ENCODE measurements around the gene RUBCN. TPM values are rescaled to one million over a fixed set of nuclear protein-coding genes. Genes with fewer than 3 reads are reported as not detected.
"Not testable (repeated sequence)": the region's sequence is repeated elsewhere in the genome, so short reads cannot be mapped to it uniquely, and the experiment has no call there.

RUBCN gene
- total RNA-seq, 4 donors from 2014 or later = 29.1 to 50.2 (median 40.7) TPM

DNA sequence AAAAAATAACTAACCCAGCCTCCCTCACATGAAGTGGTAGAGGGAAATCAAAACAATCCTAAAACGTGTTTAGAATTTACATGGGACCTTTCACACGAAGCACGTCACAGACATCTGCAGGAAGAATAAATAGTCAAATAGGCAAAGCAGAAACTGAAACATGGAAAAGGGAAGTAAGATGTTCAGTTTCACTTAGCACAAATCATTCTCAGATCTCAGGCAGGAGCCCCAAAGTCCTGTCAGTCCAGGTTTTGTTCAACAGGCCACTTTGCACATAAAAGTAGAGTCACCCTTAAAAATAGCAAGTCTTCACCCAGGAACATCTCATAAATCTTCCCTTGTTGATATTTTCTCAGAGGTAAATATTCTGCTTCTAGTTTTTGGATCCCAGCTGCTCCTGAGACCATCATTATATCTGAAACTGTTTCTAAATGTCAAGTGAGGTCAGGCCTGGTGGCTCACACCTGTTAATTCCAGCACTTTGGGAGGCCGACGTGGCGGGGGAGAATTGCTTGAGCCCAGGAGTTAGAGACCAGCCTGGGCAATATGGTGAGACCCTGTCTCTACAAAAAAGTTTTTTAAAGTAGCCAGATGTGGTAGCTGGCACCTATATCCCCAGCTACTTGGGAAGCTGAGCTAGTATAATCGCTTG lies 1.9 kb downstream of the RUBCN start:
- no peak overlapping the region for H3K4me3 ChIP-seq (ENCODE audit: low read depth, poor library complexity, severe bottlenecking)
- TF ChIP-seq POLR2A (IDR thresholded peaks at IDR 0.05) = no peak
- TF ChIP-seq, protein P1, sequence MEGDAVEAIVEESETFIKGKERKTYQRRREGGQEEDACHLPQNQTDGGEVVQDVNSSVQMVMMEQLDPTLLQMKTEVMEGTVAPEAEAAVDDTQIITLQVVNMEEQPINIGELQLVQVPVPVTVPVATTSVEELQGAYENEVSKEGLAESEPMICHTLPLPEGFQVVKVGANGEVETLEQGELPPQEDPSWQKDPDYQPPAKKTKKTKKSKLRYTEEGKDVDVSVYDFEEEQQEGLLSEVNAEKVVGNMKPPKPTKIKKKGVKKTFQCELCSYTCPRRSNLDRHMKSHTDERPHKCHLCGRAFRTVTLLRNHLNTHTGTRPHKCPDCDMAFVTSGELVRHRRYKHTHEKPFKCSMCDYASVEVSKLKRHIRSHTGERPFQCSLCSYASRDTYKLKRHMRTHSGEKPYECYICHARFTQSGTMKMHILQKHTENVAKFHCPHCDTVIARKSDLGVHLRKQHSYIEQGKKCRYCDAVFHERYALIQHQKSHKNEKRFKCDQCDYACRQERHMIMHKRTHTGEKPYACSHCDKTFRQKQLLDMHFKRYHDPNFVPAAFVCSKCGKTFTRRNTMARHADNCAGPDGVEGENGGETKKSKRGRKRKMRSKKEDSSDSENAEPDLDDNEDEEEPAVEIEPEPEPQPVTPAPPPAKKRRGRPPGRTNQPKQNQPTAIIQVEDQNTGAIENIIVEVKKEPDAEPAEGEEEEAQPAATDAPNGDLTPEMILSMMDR (IDR thresholded peaks at IDR 0.05) = no peak
- no peak for DNase-seq (ENCODE audit: low spot score in 2 of 2)
- WGBS, 2 donors = 85 to 87% methylated on average over 7 of the region's 7 CpGs
- intact Hi-C loops (cut with DNase I; ENCODE audit: low total_unique reads) = no loop called here

DNA sequence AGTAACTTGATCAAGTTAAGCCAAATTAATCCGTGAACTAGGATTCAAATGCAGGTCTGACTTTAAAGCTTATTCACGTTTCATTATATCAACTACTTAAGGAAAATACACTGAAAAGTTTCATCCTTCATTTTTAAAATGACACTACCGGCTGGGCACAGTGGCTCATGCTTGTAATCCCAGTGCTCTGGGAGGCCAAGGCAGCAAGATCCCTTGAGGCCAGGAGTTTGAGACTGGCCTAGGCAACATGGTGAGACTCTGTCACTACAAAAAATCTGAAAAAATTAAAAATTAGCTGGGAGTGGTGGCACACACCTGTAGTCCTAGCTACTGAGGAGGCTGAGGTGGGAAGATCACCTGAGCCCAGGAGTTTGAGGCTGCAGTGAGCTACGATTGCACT lies 3.7 kb downstream of the RUBCN start:
- intact Hi-C loops (cut with DNase I; ENCODE audit: low total_unique reads) = no loop called here
- no peak overlapping the region for H3K4me3 ChIP-seq (ENCODE audit: low read depth, poor library complexity, severe bottlenecking)
- DNase-seq (ENCODE audit: low spot score in 2 of 2) = no peak
- TF ChIP-seq, protein P1 (IDR thresholded peaks at IDR 0.05) = no peak
- TF ChIP-seq POLR2A (IDR thresholded peaks at IDR 0.05) = no peak
- WGBS, 2 donors = 93 to 96% methylated on average over 4 of the region's 4 CpGs

DNA sequence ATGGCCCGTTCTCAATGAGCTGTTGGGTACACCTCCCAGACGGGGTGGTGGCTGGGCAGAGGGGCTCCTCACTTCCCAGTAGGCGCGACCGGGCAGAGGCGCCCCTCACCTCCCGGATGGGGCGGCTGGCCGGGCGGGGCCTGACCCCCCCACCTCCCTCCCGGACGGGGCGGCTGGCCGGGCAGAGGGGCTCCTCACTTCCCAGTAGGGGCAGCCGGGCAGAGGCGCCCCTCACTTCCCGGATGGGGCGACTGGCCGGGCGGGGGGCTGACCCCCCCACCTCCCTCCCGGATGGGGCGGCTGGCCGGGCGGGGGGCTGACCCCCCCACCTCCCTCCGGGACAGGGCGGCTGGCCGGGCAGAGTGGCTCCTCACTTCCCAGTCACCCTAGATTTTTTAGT lies 5.2 kb downstream of the RUBCN start:
- WGBS, 2 donors = 92 to 97% methylated on average over 14 to 18 of the region's 27 CpGs
- intact Hi-C loops (cut with DNase I; ENCODE audit: low total_unique reads); DNase-seq (ENCODE audit: low spot score in 2 of 2); H3K4me3 ChIP-seq (ENCODE audit: low read depth, poor library complexity, severe bottlenecking): not testable (repeated sequence)

DNA sequence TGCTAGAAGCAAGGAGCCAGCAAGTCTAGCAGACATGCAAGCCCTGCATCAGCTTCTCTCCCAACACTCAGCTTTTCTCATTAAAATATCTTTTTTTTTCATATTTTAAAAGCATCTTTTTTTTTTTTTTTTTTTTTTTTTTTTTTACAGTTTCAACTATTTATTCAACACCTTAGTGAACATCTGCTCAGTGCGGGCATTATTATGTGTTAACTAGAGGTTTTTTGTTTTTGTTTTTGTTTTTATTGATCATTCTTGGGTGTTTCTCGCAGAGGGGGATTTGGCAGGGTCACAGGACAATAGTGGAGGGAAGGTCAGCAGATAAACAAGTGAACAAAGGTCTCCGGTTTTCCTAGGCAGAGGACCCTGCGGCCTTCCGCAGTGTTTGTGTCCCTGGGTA lies 5.9 kb downstream of the RUBCN start:
- WGBS, 2 donors = 96 to 97% methylated on average over 5 of the region's 5 CpGs
- H3K4me3 ChIP-seq (ENCODE audit: low read depth, poor library complexity, severe bottlenecking); DNase-seq (ENCODE audit: low spot score in 2 of 2); intact Hi-C loops (cut with DNase I; ENCODE audit: low total_unique reads): not testable (repeated sequence)

DNA sequence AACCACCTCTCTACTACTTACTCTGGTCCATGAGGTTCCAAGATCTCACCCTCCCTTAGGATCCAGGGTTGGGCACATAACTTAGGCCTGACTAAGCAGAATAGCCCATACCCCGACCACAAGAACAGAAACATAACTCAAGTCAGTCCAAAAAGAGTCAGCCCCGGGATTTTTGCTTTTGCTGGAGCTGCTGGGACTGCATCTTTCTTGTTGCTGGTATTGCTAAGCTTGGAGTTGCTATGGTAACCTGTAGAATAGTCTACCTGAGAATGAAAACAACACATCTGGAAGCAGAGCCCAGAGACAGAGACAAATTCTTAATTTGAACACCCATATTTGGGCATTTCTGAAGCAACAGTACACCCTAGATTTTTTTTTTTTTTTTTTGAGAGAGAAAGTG lies 6.5 kb downstream of the RUBCN start:
- TF ChIP-seq, protein P1 (IDR thresholded peaks at IDR 0.05) = no peak
- no peak for TF ChIP-seq POLR2A (IDR thresholded peaks at IDR 0.05)
- no peak for DNase-seq (ENCODE audit: low spot score in 2 of 2)
- 61 to 72% methylated on average over 2 of the region's 2 CpGs for WGBS, 2 donors
- intact Hi-C loops (cut with DNase I; ENCODE audit: low total_unique reads) = no loop called here
- no peak overlapping the region for H3K4me3 ChIP-seq (ENCODE audit: low read depth, poor library complexity, severe bottlenecking)

DNA sequence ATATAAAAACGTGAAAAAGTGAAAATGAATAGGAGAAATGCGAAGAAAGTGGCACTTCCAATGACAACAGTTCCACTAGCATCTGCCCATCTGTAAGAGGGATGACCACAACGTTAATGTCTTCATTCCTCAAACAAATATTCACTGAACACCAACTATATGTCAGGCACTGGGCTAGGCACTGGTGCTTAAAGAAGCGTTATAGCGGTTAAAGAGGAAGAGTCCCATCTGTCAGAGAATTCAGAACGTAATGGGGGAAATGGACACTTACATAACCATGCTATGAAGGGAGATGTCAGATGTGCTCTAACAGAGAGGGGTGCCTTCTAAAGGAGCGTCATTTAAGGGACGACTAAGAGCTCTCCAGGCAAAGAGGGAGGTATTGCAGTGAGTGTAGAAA lies 8.2 kb downstream of the RUBCN start:
- 82 to 86% methylated on average over 8 of the region's 8 CpGs for WGBS, 2 donors
- H3K4me3 ChIP-seq (ENCODE audit: low read depth, poor library complexity, severe bottlenecking) = no peak overlapping the region
- TF ChIP-seq, protein P1 (IDR thresholded peaks at IDR 0.05) = no peak
- no peak for TF ChIP-seq POLR2A (IDR thresholded peaks at IDR 0.05)
- intact Hi-C loops (cut with DNase I; ENCODE audit: low total_unique reads) = no loop called here
- DNase-seq (ENCODE audit: low spot score in 2 of 2) = no peak

DNA sequence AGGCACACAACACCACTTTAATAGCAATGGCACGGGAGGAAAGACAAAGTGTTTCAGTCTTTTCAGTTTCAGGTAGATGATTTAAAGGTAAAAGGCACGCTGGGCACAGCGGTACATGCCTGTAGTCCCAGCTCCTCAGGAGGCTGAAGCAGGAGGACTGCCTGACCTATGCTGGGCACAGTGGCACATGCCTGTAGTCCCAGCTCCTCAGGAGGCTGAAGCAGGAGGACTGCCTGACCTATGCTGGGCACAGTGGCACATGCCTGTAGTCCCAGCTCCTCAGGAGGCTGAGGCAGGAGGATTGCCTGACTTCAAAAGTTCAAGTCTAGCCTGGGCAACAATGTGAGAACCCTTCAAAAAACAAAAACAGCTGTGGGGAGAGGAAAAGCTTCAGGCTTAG lies 8.8 kb downstream of the RUBCN start:
- DNase-seq (ENCODE audit: low spot score in 2 of 2); intact Hi-C loops (cut with DNase I; ENCODE audit: low total_unique reads); H3K4me3 ChIP-seq (ENCODE audit: low read depth, poor library complexity, severe bottlenecking): not testable (repeated sequence)
- 86 to 91% methylated on average over 3 of the region's 3 CpGs for WGBS, 2 donors
